ENCODE results near the gene GMPS.

Gene GMPS

DNA sequence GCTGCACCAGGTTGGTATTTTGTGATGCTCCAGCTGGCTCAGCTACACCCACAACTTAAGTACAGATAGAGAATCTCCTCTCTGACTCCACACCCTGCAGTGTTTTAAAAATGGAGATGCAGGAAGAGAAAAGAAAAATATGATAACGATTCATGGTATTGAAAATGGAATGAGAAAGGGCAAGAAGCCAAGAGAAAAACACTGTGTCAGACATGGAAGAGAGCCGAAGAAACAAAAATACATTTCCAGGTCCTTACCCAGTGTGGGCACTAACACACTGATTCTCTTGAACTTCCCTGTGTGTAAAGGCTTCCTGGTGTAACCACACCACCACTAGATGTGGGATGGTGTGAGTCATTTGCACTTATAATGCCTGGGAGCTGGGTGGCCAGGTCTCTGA, 93.1 kb downstream of the GMPS start:
- no peak for TF ChIP-seq CTCF (IDR thresholded peaks at IDR 0.05; ENCODE audit: low read depth, low read length)
- no peak overlapping the region for H3K4me3 ChIP-seq (ENCODE audit: low read depth, low read length)

DNA sequence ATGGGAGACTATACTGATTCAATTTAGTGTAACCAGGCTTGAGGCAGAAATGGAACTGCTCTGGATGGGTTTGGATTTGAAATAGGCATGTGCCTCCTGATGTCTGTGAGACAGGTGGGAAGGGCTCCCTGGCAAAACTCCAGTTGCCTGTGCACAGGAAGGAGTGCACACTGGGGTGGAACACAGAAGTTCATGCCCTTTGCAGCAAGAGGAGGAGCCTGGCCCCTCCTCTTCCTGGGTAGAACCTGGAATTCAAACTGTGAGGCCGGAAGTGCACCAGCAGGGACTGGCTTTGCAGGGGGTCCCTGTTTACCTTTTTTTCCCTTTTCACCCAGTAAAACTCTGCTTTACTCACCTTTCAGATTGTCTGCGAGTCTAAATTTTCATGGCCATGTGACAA, 99.9 kb downstream of the GMPS start:
- no peak for TF ChIP-seq CTCF (IDR thresholded peaks at IDR 0.05; ENCODE audit: low read depth, low read length)
- H3K4me3 ChIP-seq (ENCODE audit: low read depth, low read length): no peak overlapping the region

- no peak overlapping the region for H3K4me3 ChIP-seq (ENCODE audit: low read depth, low read length)
- no peak for TF ChIP-seq CTCF (IDR thresholded peaks at IDR 0.05; ENCODE audit: low read depth, low read length)
Measured at GRCh38 chr3:155972885-155973584, 102.6 kb downstream of the GMPS start.

- H3K4me3 ChIP-seq (ENCODE audit: low read depth, low read length): no peak overlapping the region
- 0 out of 2 replicates have a peak, but pooled peaks have one; percentile 5 for TF ChIP-seq CTCF (IDR thresholded peaks at IDR 0.05; ENCODE audit: low read depth, low read length)
Measured at GRCh38 chr3:155978324-155978723, 107.9 kb downstream of the GMPS start.

GRCh38 chr3:155979746-155980145, 109.3 kb downstream of the GMPS start:
- no peak for TF ChIP-seq CTCF (IDR thresholded peaks at IDR 0.05; ENCODE audit: low read depth, low read length)
- no peak overlapping the region for H3K4me3 ChIP-seq (ENCODE audit: low read depth, low read length)

- H3K4me3 ChIP-seq (ENCODE audit: low read depth, low read length): no peak overlapping the region
- no peak for TF ChIP-seq CTCF (IDR thresholded peaks at IDR 0.05; ENCODE audit: low read depth, low read length)
Measured at GRCh38 chr3:155981669-155982068, 111.2 kb downstream of the GMPS start.

DNA sequence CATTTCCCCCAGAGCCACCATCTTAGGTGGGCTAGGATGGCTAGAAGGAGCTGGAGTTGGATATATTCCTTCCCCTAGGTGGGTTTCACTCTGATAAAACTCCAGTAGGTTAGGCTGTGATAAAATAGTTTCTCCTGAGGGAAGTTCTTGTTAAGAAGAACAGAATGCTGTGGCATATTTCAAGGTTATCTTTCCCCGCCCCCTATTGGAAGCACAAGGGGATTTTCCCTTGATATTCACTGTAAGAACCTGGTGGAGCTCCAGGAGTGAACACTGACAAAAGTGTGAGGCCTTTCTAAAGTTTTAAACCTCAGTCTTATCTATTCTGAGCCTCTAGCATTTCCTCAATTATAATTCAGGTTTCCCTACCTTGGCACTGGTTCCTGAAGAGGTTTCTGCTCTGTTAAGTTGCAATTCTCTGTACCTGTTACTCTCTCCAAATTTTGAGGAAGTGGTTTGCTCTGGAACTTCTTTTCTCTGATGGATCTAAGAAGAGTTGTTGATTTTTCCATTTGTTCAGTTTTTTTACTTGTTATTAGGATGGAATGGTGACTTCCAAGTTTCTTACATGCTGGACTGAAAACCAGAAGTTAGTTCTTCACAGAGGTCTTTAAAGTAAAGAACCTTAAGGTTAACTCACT, 113.5 kb downstream of the GMPS start:
- TF ChIP-seq CTCF (IDR thresholded peaks at IDR 0.05; ENCODE audit: low read depth, low read length): no peak
- no peak overlapping the region for H3K4me3 ChIP-seq (ENCODE audit: low read depth, low read length)
